Caco-2 (cell line): ENCODE results near the gene MYLK2. TPM values are rescaled to one million over a fixed set of nuclear protein-coding genes. Genes with fewer than 3 reads are reported as not detected.

Experiments
- BruUV-seq: library from RNA; stranded (reverse); fragments of 400-500 nt; replicated peaks from 2 replicates; lab custom pipeline; 2021; lab: Mats Ljungman, UMichigan
- CTCF ChIA-PET: fragments of 300-600 bp; sonication (Branson Sonifier 250); formaldehyde crosslinking; loops from one replicate; lab custom pipeline; 2022; ENCODE audit warnings: antibody characterized with exemption; lab: Charles Lee
- POLR2A ChIA-PET: fragments of 300-600 bp; sonication (Branson Sonifier 250); formaldehyde crosslinking; loops from one replicate; lab custom pipeline; 2022; ENCODE audit warnings: antibody characterized with exemption; lab: Charles Lee
- DNase-seq, 2 experiments: peaks; one replicate each; pipeline versions ENCODE4 v3.0.0 to v3.0.0-alpha.2; 2020 to 2022
- H3K27me3 ChIP-seq: replicated peaks from 2 replicates; pipeline ENCODE4 v1.6.0; 2011; ENCODE audit warnings: low read length; ENCODE audit not compliant: control insufficient read depth, insufficient read depth
- H3K36me3 ChIP-seq: 2 replicates; pipeline ENCODE4 v1.5.1; 2011; ENCODE audit warnings: low read length; ENCODE audit not compliant: control insufficient read depth, insufficient read depth
- H3K4me1 ChIP-seq: fragments of 250-450 bp; sonication (Bioruptor Pico); 2 replicates; pipeline ENCODE4 v1.5.1; 2020; ENCODE audit warnings: mild to moderate bottlenecking
- H3K4me3 ChIP-seq: 2 replicates; pipeline ENCODE4 v1.5.1; 2011; ENCODE audit warnings: low read depth, mild to moderate bottlenecking, control low read depth, low read length
- H3K9me3 ChIP-seq: fragments of 250-450 bp; sonication (Bioruptor Pico); 2 replicates; pipeline ENCODE4 v1.5.1; 2020; ENCODE audit warnings: mild to moderate bottlenecking, moderate library complexity
- H3K27ac Mint-ChIP-seq: one replicate; pipeline ENCODE4 v1.8.0; 2022; ENCODE audit warnings: mixed read lengths; ENCODE audit not compliant: unreplicated experiment
- H3K27me3 Mint-ChIP-seq: one replicate; pipeline ENCODE4 v1.8.0; 2022; ENCODE audit warnings: mixed read lengths; ENCODE audit not compliant: insufficient read depth, unreplicated experiment
- H3K36me3 Mint-ChIP-seq: one replicate; pipeline ENCODE4 v1.8.0; 2022; ENCODE audit warnings: mild to moderate bottlenecking, mixed read lengths; ENCODE audit not compliant: insufficient read depth, unreplicated experiment
- H3K4me1 Mint-ChIP-seq: one replicate; pipeline ENCODE4 v1.8.0; 2022; ENCODE audit warnings: low read depth, mixed read lengths; ENCODE audit not compliant: unreplicated experiment
- H3K4me3 Mint-ChIP-seq: one replicate; pipeline ENCODE4 v1.8.0; 2022; ENCODE audit warnings: mild to moderate bottlenecking, moderate library complexity, mixed read lengths; ENCODE audit not compliant: unreplicated experiment
- H3K9me3 Mint-ChIP-seq: one replicate; pipeline ENCODE4 v1.8.0; 2022; ENCODE audit warnings: mixed read lengths; ENCODE audit not compliant: unreplicated experiment
- CTCF ChIP-seq, 2 experiments: fragments of 200-600 bp in 1 of 2; IDR thresholded peaks; 1 replicate in 1 of 2; 2 replicates in 1 of 2; pipeline versions ENCODE4 v1.5.1 to v1.8.0; 2011 to 2022; ENCODE audit warnings: antibody characterized with exemption in 1 of 2, control low read depth in 1 of 2, inconsistent platforms in 1 of 2, low read depth in 1 of 2, low read length in 1 of 2, mild to moderate bottlenecking in 1 of 2, moderate library complexity in 1 of 2; ENCODE audit not compliant: insufficient read depth in 1 of 2, severe bottlenecking in 1 of 2, unreplicated experiment in 1 of 2
- intact Hi-C: fragments of 100-400 bp; cut with micrococcal nuclease; formaldehyde crosslinking; loops from one replicate; pipeline ENCODE4 v1.10.0; 2022; ENCODE audit not compliant: unreplicated experiment
- total RNA-seq: library from RNA; stranded (reverse); gene quantifications from 2 replicates; pipeline ENCODE4 v1.2.3, GENCODE V29; 2022

Gene MYLK2
- total RNA-seq, 1 experiment from 2014 or later, result 0.91 TPM

GRCh38 chr20:31861135-31861384 lies 41.9 kb downstream of the MYLK2 start:
- H3K4me1 ChIP-seq, result peaks cover 16% of the 10 kb centered on the region
- Mint-ChIP-seq H3K4me1 (peaks cover 8% of the 10 kb centered on the region), H3K4me3 (peak overlapping the region; percentile 78), H3K36me3 (peaks cover 6% of the 10 kb centered on the region), H3K9me3 (no peaks in the 10 kb centered on the region), H3K27me3 (peaks cover 7% of the 10 kb centered on the region), H3K27ac (no peak overlapping the region)
- intact Hi-C loops, result loop anchor here (1.0 to 2.0 kb wide), 3 partner anchors 9 to 92 kb away; partner anchors contain the start of genes DUSP15, PDRG1 and TTLL9
- H3K9me3 ChIP-seq, result no peaks in the 10 kb centered on the region
- peak overlapping the region; percentile 75 for H3K4me3 ChIP-seq
- TF ChIP-seq CTCF (IDR thresholded peaks at IDR 0.05; ENCODE audit: insufficient read depth in 1 of 2, low read depth in 1 of 2, low read length in 1 of 2, severe bottlenecking in 1 of 2, unreplicated experiment in 1 of 2), result no peak
- no peaks in the 10 kb centered on the region for H3K36me3 ChIP-seq
- DNase-seq, result peak in 1 of 2 experiments; percentile 67
- CTCF ChIA-PET, result interaction anchor here (0.6 to 2.6 kb wide), 9 partner anchors 10 to 170 kb away, joined by 3 to 12 read pairs (median 7); partner anchors contain the start of genes FOXS1 and PDRG1
- H3K27me3 ChIP-seq, result no peaks in the 10 kb centered on the region
- no TSS peak for BruUV-seq
- POLR2A ChIA-PET, result interaction anchor here (0.6 to 1.0 kb wide), 3 partner anchors 10 to 902 kb away, joined by 3 to 4 read pairs (median 3); partner anchors contain the start of gene PDRG1

- peak overlapping the region; percentile 78 for H3K4me3 Mint-ChIP-seq
- Histone ChIP-seq H3K27me3 (no peaks in the 10 kb centered on the region), H3K4me1 (peaks cover 16% of the 10 kb centered on the region), H3K9me3 (no peaks in the 10 kb centered on the region), H3K36me3 (no peaks in the 10 kb centered on the region), H3K4me3 (peak overlapping the region; percentile 75)
- CTCF ChIA-PET, result interaction anchor here (0.6 to 1.9 kb wide), 9 partner anchors 8 to 169 kb away, joined by 3 to 11 read pairs (median 4); partner anchors contain the start of genes FOXS1 and PDRG1
- POLR2A ChIA-PET, result interaction anchor here (0.6 to 1.0 kb wide), 3 partner anchors 10 to 902 kb away, joined by 3 to 4 read pairs (median 3); partner anchors contain the start of gene PDRG1
- TF ChIP-seq CTCF (IDR thresholded peaks at IDR 0.05; ENCODE audit: insufficient read depth in 1 of 2, low read depth in 1 of 2, low read length in 1 of 2, severe bottlenecking in 1 of 2, unreplicated experiment in 1 of 2), result no peak
- no peaks in the 10 kb centered on the region for H3K9me3 Mint-ChIP-seq
- H3K27ac Mint-ChIP-seq, result peak overlapping the region; percentile 5
- peaks cover 8% of the 10 kb centered on the region for H3K4me1 Mint-ChIP-seq
- DNase-seq, result peak; percentile 91
- BruUV-seq, result no TSS peak
- intact Hi-C loops, result loop anchor here (1.0 to 2.0 kb wide), 3 partner anchors 9 to 91 kb away; partner anchors contain the start of genes DUSP15, PDRG1 and TTLL9
- H3K27me3 Mint-ChIP-seq, result peaks cover 7% of the 10 kb centered on the region
- H3K36me3 Mint-ChIP-seq, result peaks cover 6% of the 10 kb centered on the region
Observed at GRCh38 chr20:31861385-31862156, 42.4 kb downstream of the MYLK2 start.

GRCh38 chr20:31862157-31862470 lies 43.0 kb downstream of the MYLK2 start:
- no peaks in the 10 kb centered on the region for H3K9me3 ChIP-seq
- peak overlapping the region; percentile 75 for H3K4me3 ChIP-seq
- CTCF ChIA-PET, result interaction anchor here (0.6 to 1.5 kb wide), 5 partner anchors 9 to 156 kb away, joined by 3 to 11 read pairs (median 7); partner anchors contain the start of gene PDRG1
- H3K27ac Mint-ChIP-seq, result peak overlapping the region; percentile 5
- POLR2A ChIA-PET, result interaction anchor here (1.0 kb wide), 1 partner anchor 9 kb away, joined by 4 read pairs; no protein-coding TSS in a partner anchor
- H3K36me3 ChIP-seq, result no peaks in the 10 kb centered on the region
- no peaks in the 10 kb centered on the region for H3K9me3 Mint-ChIP-seq
- intact Hi-C loops, result no loop called here
- no peaks in the 10 kb centered on the region for H3K27me3 ChIP-seq
- peak overlapping the region; percentile 78 for H3K4me3 Mint-ChIP-seq
- peaks cover 6% of the 10 kb centered on the region for H3K36me3 Mint-ChIP-seq
- H3K4me1 ChIP-seq, result peaks cover 16% of the 10 kb centered on the region
- no peak for TF ChIP-seq CTCF (IDR thresholded peaks at IDR 0.05; ENCODE audit: insufficient read depth in 1 of 2, low read depth in 1 of 2, low read length in 1 of 2, severe bottlenecking in 1 of 2, unreplicated experiment in 1 of 2)
- DNase-seq, result no peak
- no TSS peak for BruUV-seq
- H3K4me1 Mint-ChIP-seq, result peaks cover 8% of the 10 kb centered on the region
- H3K27me3 Mint-ChIP-seq, result peaks cover 8% of the 10 kb centered on the region
